ENCODE measurements around the gene QDPR.

DNA sequence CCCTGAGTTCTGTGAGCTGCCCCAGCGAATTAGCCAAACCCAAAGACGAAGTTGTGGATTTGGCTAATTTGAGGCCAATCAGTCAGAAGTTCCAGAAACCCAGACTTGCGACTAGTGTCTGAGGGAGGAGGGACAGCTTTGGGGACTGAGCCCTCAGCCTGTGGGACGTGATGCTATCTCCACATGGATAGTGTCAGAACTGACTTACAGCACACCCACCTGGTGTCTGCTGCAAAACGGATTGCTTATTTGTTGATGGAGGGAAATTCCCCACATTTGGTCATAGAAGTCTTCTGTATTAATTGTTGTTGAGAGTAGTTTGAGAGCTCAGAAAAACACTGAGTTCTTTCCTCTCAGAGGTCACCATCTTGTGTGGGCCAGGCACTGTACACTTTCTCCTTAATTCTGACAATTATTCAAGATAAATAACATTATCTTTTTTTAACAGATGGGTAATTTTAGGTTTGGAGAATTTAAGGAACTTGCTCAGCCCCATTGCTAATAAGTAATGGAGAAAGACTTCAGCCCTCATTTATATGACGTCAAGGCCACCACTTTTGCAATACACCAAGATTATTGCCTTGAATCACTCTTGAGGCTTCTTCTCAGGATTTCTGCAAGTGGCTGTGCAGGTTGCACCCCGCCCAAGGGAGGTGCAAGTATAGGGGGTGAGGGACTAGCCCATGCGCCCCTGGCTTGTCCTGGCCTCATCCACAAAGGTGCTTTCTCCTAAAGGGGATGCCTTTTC lies 19.8 kb upstream of the QDPR start:
- TF ChIP-seq, protein P1, sequence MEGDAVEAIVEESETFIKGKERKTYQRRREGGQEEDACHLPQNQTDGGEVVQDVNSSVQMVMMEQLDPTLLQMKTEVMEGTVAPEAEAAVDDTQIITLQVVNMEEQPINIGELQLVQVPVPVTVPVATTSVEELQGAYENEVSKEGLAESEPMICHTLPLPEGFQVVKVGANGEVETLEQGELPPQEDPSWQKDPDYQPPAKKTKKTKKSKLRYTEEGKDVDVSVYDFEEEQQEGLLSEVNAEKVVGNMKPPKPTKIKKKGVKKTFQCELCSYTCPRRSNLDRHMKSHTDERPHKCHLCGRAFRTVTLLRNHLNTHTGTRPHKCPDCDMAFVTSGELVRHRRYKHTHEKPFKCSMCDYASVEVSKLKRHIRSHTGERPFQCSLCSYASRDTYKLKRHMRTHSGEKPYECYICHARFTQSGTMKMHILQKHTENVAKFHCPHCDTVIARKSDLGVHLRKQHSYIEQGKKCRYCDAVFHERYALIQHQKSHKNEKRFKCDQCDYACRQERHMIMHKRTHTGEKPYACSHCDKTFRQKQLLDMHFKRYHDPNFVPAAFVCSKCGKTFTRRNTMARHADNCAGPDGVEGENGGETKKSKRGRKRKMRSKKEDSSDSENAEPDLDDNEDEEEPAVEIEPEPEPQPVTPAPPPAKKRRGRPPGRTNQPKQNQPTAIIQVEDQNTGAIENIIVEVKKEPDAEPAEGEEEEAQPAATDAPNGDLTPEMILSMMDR (IDR thresholded peaks at IDR 0.05; ENCODE audit: borderline replicate concordance, extremely low read depth, low read length, poor library complexity, severe bottlenecking), result no peak
- TF ChIP-seq EZH2 (IDR thresholded peaks at IDR 0.05; ENCODE audit: borderline replicate concordance, low read depth, low read length, severe bottlenecking), result no peak

All from DND-41 (cell line).